Astrocyte (in vitro differentiated cells and primary cell): ENCODE measurements around the gene RMDN3. TPM values are rescaled to one million over a fixed set of nuclear protein-coding genes. Genes with fewer than 3 reads are reported as not detected.

ENCODE experiments used
- DNase-seq: peaks from one replicate; pipeline ENCODE4 v3.0.0-alpha.2; 2010; ENCODE audit warnings: low read depth
- FAIRE-seq: peaks from 2 replicates; lab custom pipeline; 2011; peaks lifted over from hg19 to GRCh38; lab: Jason Lieb, UNC
- H2AFZ ChIP-seq: 2 replicates; pipeline ENCODE4 v1.6.0; 2012; ENCODE audit warnings: low read depth, low read length, inconsistent platforms
- H3K27ac ChIP-seq: 2 replicates; pipeline ENCODE4 v1.5.1; 2011; ENCODE audit warnings: low read depth, low read length, inconsistent platforms
- H3K27me3 ChIP-seq: 2 replicates; pipeline ENCODE4 v1.6.0; 2011; ENCODE audit warnings: low read length, inconsistent platforms; ENCODE audit not compliant: insufficient read depth
- H3K36me3 ChIP-seq: 2 replicates; pipeline ENCODE4 v1.5.1; 2011; ENCODE audit warnings: low read length, inconsistent platforms; ENCODE audit not compliant: insufficient read depth
- H3K4me1 ChIP-seq: 2 replicates; pipeline ENCODE4 v1.5.1; 2011; ENCODE audit warnings: low read length, inconsistent platforms; ENCODE audit not compliant: insufficient read depth
- H3K4me2 ChIP-seq: 2 replicates; pipeline ENCODE4 v1.6.0; 2012; ENCODE audit warnings: low read length, inconsistent platforms
- H3K4me3 ChIP-seq: 2 replicates; pipeline ENCODE4 v1.5.1; 2011; ENCODE audit warnings: low read depth, mild to moderate bottlenecking, low read length, inconsistent platforms; ENCODE audit not compliant: insufficient read depth
- H3K79me2 ChIP-seq: 2 replicates; pipeline ENCODE4 v1.6.0; 2012; ENCODE audit warnings: mild to moderate bottlenecking, low read length, inconsistent platforms; ENCODE audit not compliant: insufficient read depth
- H3K9ac ChIP-seq: 2 replicates; pipeline ENCODE4 v1.6.0; 2012; ENCODE audit warnings: mild to moderate bottlenecking, low read length, inconsistent platforms
- H3K9me3 ChIP-seq: 2 replicates; pipeline ENCODE4 v1.5.1; 2012; ENCODE audit warnings: low read depth, mild to moderate bottlenecking, low read length, inconsistent platforms; ENCODE audit not compliant: insufficient read depth
- H4K20me1 ChIP-seq: 2 replicates; pipeline ENCODE4 v1.6.0; 2012; ENCODE audit warnings: low read length, inconsistent platforms; ENCODE audit not compliant: insufficient read depth
- H3K27ac Mint-ChIP-seq: one replicate; pipeline ENCODE4 v1.8.0; 2021; ENCODE audit warnings: mild to moderate bottlenecking, mixed read lengths; ENCODE audit not compliant: unreplicated experiment
- H3K27me3 Mint-ChIP-seq: one replicate; pipeline ENCODE4 v1.8.0; 2021; ENCODE audit warnings: low read depth, mixed read lengths; ENCODE audit not compliant: unreplicated experiment
- H3K36me3 Mint-ChIP-seq: one replicate; pipeline ENCODE4 v1.8.0; 2021; ENCODE audit warnings: low read depth, mixed read lengths; ENCODE audit not compliant: unreplicated experiment
- H3K4me1 Mint-ChIP-seq: one replicate; pipeline ENCODE4 v1.8.0; 2021; ENCODE audit warnings: low read depth, mixed read lengths; ENCODE audit not compliant: unreplicated experiment
- H3K4me3 Mint-ChIP-seq: one replicate; pipeline ENCODE4 v1.8.0; 2021; ENCODE audit warnings: mild to moderate bottlenecking, moderate library complexity, mixed read lengths; ENCODE audit not compliant: unreplicated experiment
- H3K9me3 Mint-ChIP-seq: one replicate; pipeline ENCODE4 v1.8.0; 2021; ENCODE audit warnings: mild to moderate bottlenecking, mixed read lengths; ENCODE audit not compliant: unreplicated experiment
- CTCF ChIP-seq: IDR thresholded peaks from 2 replicates; pipeline ENCODE4 v1.5.1; 2011; ENCODE audit warnings: low read depth, mild to moderate bottlenecking, inconsistent platforms, low read length, moderate library complexity; ENCODE audit not compliant: insufficient read depth
- EZH2 ChIP-seq: IDR thresholded peaks from 2 replicates; pipeline ENCODE4 v1.6.1; 2012; ENCODE audit warnings: mild to moderate bottlenecking, low read length, inconsistent platforms; ENCODE audit not compliant: insufficient read depth
- total RNA-seq: library from RNA; stranded (reverse); gene quantifications from 2 replicates; pipeline ENCODE4 v1.2.1, GENCODE V29; 2021

The RMDN3 gene
- total RNA-seq, 1 donor from 2014 or later = 32.0 TPM

DNA sequence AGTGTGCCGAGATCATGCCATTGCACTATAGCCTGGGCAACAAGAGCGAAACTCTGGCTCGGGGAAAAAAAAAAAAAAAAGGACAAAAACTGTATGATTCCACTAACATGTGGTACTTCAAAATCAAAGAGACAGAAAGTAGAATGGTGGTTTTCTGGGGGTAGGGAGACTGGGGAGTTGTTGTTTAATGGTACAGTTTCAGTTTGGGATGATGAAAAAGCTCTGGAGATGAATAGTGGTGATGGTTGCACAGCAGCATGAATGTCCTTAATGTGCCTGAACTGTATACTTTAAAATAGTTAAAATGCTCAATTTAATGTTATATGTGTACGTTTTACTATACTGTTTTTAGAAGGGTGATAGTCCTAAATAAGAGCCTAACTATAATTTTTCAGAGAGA lies 32.7 kb downstream of the RMDN3 start:
- H3K4me3 Mint-ChIP-seq = no peak overlapping the region
- H3K36me3 Mint-ChIP-seq = no peaks in the 10 kb centered on the region
- H3K4me1 Mint-ChIP-seq = no peaks in the 10 kb centered on the region
- FAIRE-seq = no peak
- H2AFZ ChIP-seq = no peak overlapping the region
- H3K9me3 Mint-ChIP-seq = no peaks in the 10 kb centered on the region
- H3K9ac ChIP-seq = no peak overlapping the region
- H3K79me2 ChIP-seq = no peaks in the 10 kb centered on the region
- H3K4me2 ChIP-seq = no peak overlapping the region
- H3K4me1 ChIP-seq = no peaks in the 10 kb centered on the region
- no peaks in the 10 kb centered on the region for H3K9me3 ChIP-seq
- no peaks in the 10 kb centered on the region for H4K20me1 ChIP-seq
- H3K27ac Mint-ChIP-seq = no peak overlapping the region
- peaks cover 3% of the 10 kb centered on the region for H3K36me3 ChIP-seq
- H3K27ac ChIP-seq = no peak overlapping the region
- no peaks in the 10 kb centered on the region for H3K27me3 ChIP-seq
- TF ChIP-seq EZH2 = no peak
- no peak for DNase-seq
- H3K27me3 Mint-ChIP-seq = no peaks in the 10 kb centered on the region
- no peak overlapping the region for H3K4me3 ChIP-seq

DNA sequence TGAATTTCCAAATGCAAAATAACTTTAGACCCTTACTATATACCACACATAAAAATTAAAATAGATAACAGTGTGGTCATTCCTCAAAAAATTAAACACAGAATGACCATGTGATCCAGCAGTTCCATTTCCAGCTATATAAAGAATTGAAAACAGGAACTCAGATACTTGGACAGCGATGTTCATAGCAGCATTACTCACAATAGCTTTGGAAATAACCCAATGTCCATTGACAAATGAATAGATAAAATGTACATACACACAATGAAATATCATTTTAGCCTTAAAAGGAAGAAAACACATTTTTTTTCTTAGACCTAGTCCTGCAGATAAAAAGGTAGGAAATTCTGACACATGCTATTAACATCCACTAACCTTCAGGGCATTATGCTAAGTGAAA lies 33.4 kb downstream of the RMDN3 start:
- DNase-seq = no peak
- Histone ChIP-seq H3K79me2 (no peaks in the 10 kb centered on the region), H3K36me3 (peaks cover 3% of the 10 kb centered on the region), H3K9ac (no peak overlapping the region), H3K4me3 (no peak overlapping the region), H3K4me2 (no peak overlapping the region), H3K9me3 (no peaks in the 10 kb centered on the region), H4K20me1 (no peaks in the 10 kb centered on the region), H2AFZ (no peak overlapping the region), H3K27me3 (no peaks in the 10 kb centered on the region), H3K4me1 (no peaks in the 10 kb centered on the region), H3K27ac (no peak overlapping the region)
- Mint-ChIP-seq H3K4me3 (no peak overlapping the region), H3K27ac (no peak overlapping the region), H3K4me1 (no peaks in the 10 kb centered on the region), H3K9me3 (no peaks in the 10 kb centered on the region), H3K27me3 (no peaks in the 10 kb centered on the region), H3K36me3 (no peaks in the 10 kb centered on the region)
- no peak for FAIRE-seq
- no peak for TF ChIP-seq EZH2
- no peak for TF ChIP-seq CTCF

- Mint-ChIP-seq H3K4me3 (no peak overlapping the region), H3K27ac (no peak overlapping the region), H3K36me3 (peaks cover 2% of the 10 kb centered on the region), H3K9me3 (no peaks in the 10 kb centered on the region), H3K27me3 (no peaks in the 10 kb centered on the region), H3K4me1 (no peaks in the 10 kb centered on the region)
- H3K27me3 ChIP-seq = no peaks in the 10 kb centered on the region
- H3K79me2 ChIP-seq = no peaks in the 10 kb centered on the region
- no peaks in the 10 kb centered on the region for H3K9me3 ChIP-seq
- no peaks in the 10 kb centered on the region for H3K4me1 ChIP-seq
- TF ChIP-seq EZH2 = no peak
- TF ChIP-seq CTCF = no peak
- no peak overlapping the region for H3K4me2 ChIP-seq
- no peak overlapping the region for H2AFZ ChIP-seq
- H3K9ac ChIP-seq = no peak overlapping the region
- H4K20me1 ChIP-seq = no peaks in the 10 kb centered on the region
- H3K4me3 ChIP-seq = no peak overlapping the region
- no peak overlapping the region for H3K27ac ChIP-seq
- FAIRE-seq (no peak), DNase-seq (no peak)
- H3K36me3 ChIP-seq = peaks cover 8% of the 10 kb centered on the region
Measured at GRCh38 chr15:40716165-40716564, 38.9 kb downstream of the RMDN3 start.
